Pancreas (tissue), 10 donors: ENCODE data around the gene ADAM19. TPM values are rescaled to one million over a fixed set of nuclear protein-coding genes. Genes with fewer than 3 reads are reported as not detected.

Experiments
- ATAC-seq, 4 donors: fragments of 200-7000 bp; cut with Tn5 transposase; one replicate each; pipeline versions ENCODE4 v1.8.0 to v1.9.1; 2020; ENCODE audit warnings: mild to moderate bottlenecking in 4 of 4, moderate library complexity in 4 of 4
- DNase-seq, 6 donors: peaks; one replicate each; pipeline ENCODE4 v3.0.0-alpha.2; 2020
- FAIRE-seq: peaks from 2 replicates; lab custom pipeline; 2012; peaks lifted over from hg19 to GRCh38; lab: Jason Lieb, UNC
- H3K27ac ChIP-seq, 4 donors: fragments of 200-600 bp; sonication (generic); 1 replicate in 3 of 4; 2 replicates in 1 of 4; pipeline versions ENCODE4 v1.5.0 to v1.8.0; 2020
- H3K27me3 ChIP-seq, 4 donors: fragments of 200-600 bp; one replicate each; pipeline ENCODE4 v1.8.0; 2021
- H3K36me3 ChIP-seq, 3 donors: fragments of 200-600 bp; sonication (generic) in 1 of 3; one replicate each; pipeline versions ENCODE4 v1.5.0 to v1.8.0; 2020 to 2021
- H3K4me1 ChIP-seq, 3 donors: fragments of 200-600 bp; one replicate each; pipeline ENCODE4 v1.8.0; 2021
- H3K4me3 ChIP-seq, 4 donors: fragments of 200-600 bp; sonication (generic) in 2 of 4; one replicate each; pipeline versions ENCODE4 v1.5.0 to v1.8.0; 2020 to 2021
- H3K9me3 ChIP-seq, 4 donors: fragments of 200-600 bp; one replicate each; pipeline ENCODE4 v1.8.0; 2021
- CTCF ChIP-seq, 4 donors: fragments of 200-600 bp; sonication (generic) in 3 of 4; IDR thresholded peaks; one replicate each; pipeline versions ENCODE4 v1.5.0 to v1.8.0; 2021; ENCODE audit warnings: antibody characterized with exemption in 4 of 4
- WGBS, 2 donors: extraction: QIAGEN DNeasy Blood & Tissue Kit; methylation state at CpG; one replicate each; pipeline ENCODE4 v1.1.7; 2013; 5-methylcytosine and 5-hydroxymethylcytosine counted together
- intact Hi-C, 3 donors: fragments of 100-400 bp; cut with DNase I; formaldehyde crosslinking; loops; one replicate each; pipeline versions ENCODE4 v1.11.1 to v1.14.2; 2022
- polyA plus RNA-seq, 2 donors: library from polyadenylated mRNA; stranded (reverse); fragments of 200-250 nt; gene quantifications; one replicate each; pipeline ENCODE4 v1.2.3, GENCODE V29; 2013
- total RNA-seq, 6 donors: library from RNA; stranded (reverse); fragmentation: NEBNext Ultra II Directional in 4 of 6; extraction: Animal tissue kit (Norgen Biotek cat#: 25700) in 4 of 6; gene quantifications; one replicate each; pipeline versions ENCODE4 v1.2.1 to v1.2.4, GENCODE V29; 2021 to 2023
- donor health status: healthy with polysubstance abuse.
- donor health status: DM: no; HTN: no; CAD: no; lungs with moderate emphysema.
- donor health status: DM: no; HTN: no; CAD: no.
- donor health status: control.
- donor health status: control.
- donor health status: Bipolar disorder and iron deficiency.
- donor health status: DM: yes; HTN: yes; CAD: no.
- donor health status: DM: no; HTN: no; CAD: no.
- donor health status: DM: no; HTN: no; CAD: no.
- donor health status: DM: yes; HTN: yes; CAD: no.

Gene ADAM19
- total and polyA plus RNA-seq, 8 donors = 0.38 to 3.0 (median 0.69) TPM

- ATAC-seq = no peak
- H3K9me3 ChIP-seq = no peaks in the 10 kb centered on the region
- 61 to 68% methylated on average over 10 of the region's 10 CpGs for WGBS, 2 donors
- no peak for DNase-seq
- no peak overlapping the region for H3K27ac ChIP-seq
- H3K4me3 ChIP-seq = no peak overlapping the region
- H3K4me1 ChIP-seq = no peaks in the 10 kb centered on the region
- intact Hi-C loops = no loop called here
- TF ChIP-seq CTCF (IDR thresholded peaks at IDR 0.05) = no peak
- no peaks in the 10 kb centered on the region for H3K36me3 ChIP-seq
- no peaks in the 10 kb centered on the region for H3K27me3 ChIP-seq
- FAIRE-seq = no peak
Observed at GRCh38 chr5:157554179-157555036, 21.2 kb downstream of the ADAM19 start.

GRCh38 chr5:157552650-157553049, 22.9 kb downstream of the ADAM19 start:
- Histone ChIP-seq H3K4me3 (no peak overlapping the region), H3K36me3 (no peaks in the 10 kb centered on the region), H3K27ac (no peak overlapping the region), H3K4me1 (no peaks in the 10 kb centered on the region), H3K9me3 (no peaks in the 10 kb centered on the region), H3K27me3 (no peaks in the 10 kb centered on the region)
- FAIRE-seq (no peak), ATAC-seq (no peak), DNase-seq (no peak)
- intact Hi-C loops = no loop called here
- 100% methylated on average over 1 of the region's 1 CpG; no CpG with 5 or more reads in 1 of the 2 donors for WGBS, 2 donors
- no peak for TF ChIP-seq CTCF (IDR thresholded peaks at IDR 0.05)

- H3K27ac ChIP-seq = no peak overlapping the region
- DNase-seq (no peak), ATAC-seq (no peak), FAIRE-seq (no peak)
- H3K4me3 ChIP-seq = no peak overlapping the region
- WGBS, 2 donors = 53 to 59% methylated on average over 4 of the region's 4 CpGs
- no peak for TF ChIP-seq CTCF (IDR thresholded peaks at IDR 0.05)
- H3K4me1 ChIP-seq = no peaks in the 10 kb centered on the region
- H3K9me3 ChIP-seq = no peaks in the 10 kb centered on the region
- intact Hi-C loops = no loop called here
- H3K27me3 ChIP-seq = no peaks in the 10 kb centered on the region
- no peaks in the 10 kb centered on the region for H3K36me3 ChIP-seq
Observed at GRCh38 chr5:157550663-157551062, 24.9 kb downstream of the ADAM19 start.

- Histone ChIP-seq H3K27me3 (no peaks in the 10 kb centered on the region), H3K4me3 (no peak overlapping the region), H3K4me1 (no peaks in the 10 kb centered on the region), H3K9me3 (no peaks in the 10 kb centered on the region), H3K27ac (no peak overlapping the region), H3K36me3 (no peaks in the 10 kb centered on the region)
- intact Hi-C loops = no loop called here
- no peak for TF ChIP-seq CTCF (IDR thresholded peaks at IDR 0.05)
- FAIRE-seq (no peak), DNase-seq (no peak), ATAC-seq (no peak)
- 70 to 77% methylated on average over 5 of the region's 5 CpGs for WGBS, 2 donors
Observed at GRCh38 chr5:157549954-157550549, 25.5 kb downstream of the ADAM19 start.

- Histone ChIP-seq H3K27me3 (no peaks in the 10 kb centered on the region), H3K4me3 (no peak overlapping the region), H3K27ac (no peak overlapping the region), H3K4me1 (no peaks in the 10 kb centered on the region), H3K9me3 (no peaks in the 10 kb centered on the region), H3K36me3 (no peaks in the 10 kb centered on the region)
- no peak for TF ChIP-seq CTCF (IDR thresholded peaks at IDR 0.05)
- ATAC-seq (no peak), FAIRE-seq (no peak), DNase-seq (no peak)
- 53 to 73% methylated on average over 3 of the region's 3 CpGs for WGBS, 2 donors
- intact Hi-C loops = no loop called here
Observed at GRCh38 chr5:157549283-157549629, 26.3 kb downstream of the ADAM19 start.
